NOMO-1 treated with dmso at 0.1 percent for 144 hours (cell line): ENCODE results near the gene SHISA5.
"Not testable (repeated sequence)": the region's sequence is repeated elsewhere in the genome, so short reads cannot be mapped to it uniquely, and the experiment has no call there.

Experiments used
- DNase-seq: peaks from one replicate; lab custom pipeline; 2025; ENCODE audit not compliant: unreplicated experiment; lab: John Stamatoyannopoulos, UW

Gene SHISA5

DNA sequence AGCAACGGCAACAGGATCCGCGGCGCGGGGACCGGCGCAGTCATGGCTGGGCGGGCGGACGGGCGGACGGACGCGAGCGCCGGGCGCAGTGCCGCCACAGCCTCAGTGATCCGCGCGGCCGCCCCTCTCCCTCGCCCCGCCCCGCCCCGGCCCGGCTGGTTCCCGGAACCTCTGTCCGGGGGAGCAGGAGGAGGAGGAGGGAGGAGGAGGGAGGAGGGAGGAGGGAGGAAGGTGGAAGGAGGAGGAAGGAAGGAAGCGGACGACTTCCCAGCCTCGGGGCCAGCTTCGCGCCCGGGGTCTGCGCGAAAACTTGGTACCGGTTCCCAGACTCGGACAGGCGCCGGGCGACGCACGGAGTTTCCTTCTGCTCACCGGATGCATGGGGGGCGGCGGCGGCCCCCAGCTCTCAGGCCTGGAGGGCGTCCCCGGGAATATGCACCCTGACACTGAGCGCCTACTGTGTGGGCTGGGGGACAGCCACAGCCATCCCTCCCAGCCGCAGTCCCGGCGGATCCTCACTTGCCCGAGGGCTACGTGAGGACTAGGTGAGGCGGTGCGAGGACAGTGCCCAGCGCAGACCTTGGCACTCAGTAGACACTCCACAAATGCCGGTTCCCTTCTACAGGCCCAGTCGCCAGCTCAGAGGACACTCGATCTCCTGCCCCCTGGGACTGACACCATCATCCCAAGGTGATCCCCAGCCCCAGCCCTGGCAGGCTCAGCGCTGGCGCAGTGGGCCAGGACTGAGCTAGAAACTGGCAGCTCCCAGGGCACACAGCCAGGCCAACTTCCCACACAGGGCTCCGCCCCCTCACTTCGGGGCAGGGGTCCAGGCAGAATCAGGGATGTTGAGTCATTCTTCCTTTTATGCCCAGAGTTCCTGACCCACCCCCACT is at the start of gene SHISA5:
Gene SHISA5, minus strand, starts transcription at position 124 of the 896 bp plus-strand sequence. Its CDS starts 80 bp downstream, at position 44.
- DNase-seq, result peak; percentile 7

- no peak for DNase-seq
Measured at GRCh38 chr3:48553361-48553760, 49.4 kb upstream of the SHISA5 start.

- no peak for DNase-seq
Measured at GRCh38 chr3:48552111-48552951, 48.4 kb upstream of the SHISA5 start.

DNA sequence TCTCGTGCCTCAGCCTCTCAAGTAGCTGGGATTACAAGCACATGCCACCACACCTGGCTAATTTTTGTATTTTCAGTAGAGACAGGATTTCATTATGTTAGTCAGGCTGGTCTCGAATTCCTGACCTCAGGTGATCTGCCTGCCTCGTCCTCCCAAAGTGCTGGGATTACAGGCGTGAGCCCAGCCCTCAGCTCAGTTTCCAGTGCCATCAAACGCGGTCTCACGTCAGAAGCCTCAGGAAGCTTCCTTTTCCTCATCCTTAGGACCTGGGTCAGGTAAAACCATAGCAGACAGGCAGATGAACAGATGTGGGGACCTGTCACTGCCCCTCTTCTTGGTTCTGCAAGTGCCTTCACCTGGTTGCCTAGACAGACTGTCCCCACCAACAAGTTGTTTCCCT is 47.7 kb upstream of the SHISA5 start:
- DNase-seq, result not testable (repeated sequence)

- peak; percentile 89 for DNase-seq
Measured at GRCh38 chr3:48548729-48549705, 45.0 kb upstream of the SHISA5 start.

- DNase-seq, result no peak
Measured at GRCh38 chr3:48548126-48548525, 44.2 kb upstream of the SHISA5 start.

DNA sequence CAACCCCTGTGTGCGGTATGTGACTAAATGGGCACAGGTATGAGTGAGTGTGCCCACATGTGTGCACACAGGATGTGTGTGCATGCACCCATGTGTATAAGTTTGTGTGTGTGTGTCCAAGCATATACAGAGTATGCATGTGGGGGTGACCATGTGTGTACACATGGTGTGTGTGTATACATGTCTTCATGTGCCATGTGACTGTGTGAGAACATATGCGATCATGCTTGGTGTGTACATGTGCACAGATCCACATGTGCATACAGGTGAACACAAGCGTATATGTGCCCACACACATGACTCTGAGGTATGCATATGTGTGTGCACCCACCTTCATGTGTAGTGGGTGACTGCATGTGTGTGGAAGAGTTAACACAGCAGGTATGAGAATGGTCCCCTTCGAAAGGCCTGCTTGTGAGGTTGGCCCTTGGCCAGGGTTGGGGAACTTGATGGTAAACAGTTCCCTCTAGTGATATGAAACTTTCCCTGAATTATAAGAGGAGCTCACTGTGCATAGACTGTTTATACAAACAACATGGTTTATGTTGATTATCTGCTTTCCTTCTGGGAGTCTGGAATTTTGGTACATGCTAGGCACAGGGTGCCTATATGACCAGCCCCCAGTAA is 42.3 kb upstream of the SHISA5 start:
- DNase-seq, result no peak

GRCh38 chr3:48544141-48544540 is 40.2 kb upstream of the SHISA5 start:
- DNase-seq, result no peak

GRCh38 chr3:48543271-48543866 is 39.4 kb upstream of the SHISA5 start:
- DNase-seq, result no peak

DNA sequence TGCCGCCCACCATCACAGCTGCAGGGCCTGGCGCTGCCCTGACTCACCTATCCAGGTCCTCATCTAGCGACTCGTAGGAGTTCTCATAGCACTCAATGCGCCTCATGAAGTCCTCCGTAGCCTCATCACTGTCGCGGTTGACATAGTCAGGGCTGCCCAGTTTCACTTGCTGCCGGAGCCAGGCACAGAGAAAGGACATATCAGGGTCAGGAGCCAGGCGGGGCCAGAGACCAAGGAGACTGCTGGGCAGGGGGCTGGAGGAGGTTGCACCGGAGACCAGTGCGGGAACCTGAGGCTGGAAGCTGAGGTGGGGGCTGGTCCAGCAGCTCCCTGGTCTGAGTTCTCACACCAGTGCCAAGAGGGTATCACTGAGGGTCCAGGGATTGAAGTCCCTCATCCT is 34.5 kb upstream of the SHISA5 start:
- no peak for DNase-seq

GRCh38 chr3:48536785-48537184 is 32.8 kb upstream of the SHISA5 start:
- DNase-seq, result no peak

GRCh38 chr3:48536116-48536515 is 32.1 kb upstream of the SHISA5 start:
- no peak for DNase-seq

- DNase-seq, result no peak
Measured at GRCh38 chr3:48535578-48535977, 31.6 kb upstream of the SHISA5 start.

- DNase-seq, result no peak
Measured at GRCh38 chr3:48532977-48533337, 29.0 kb upstream of the SHISA5 start.

DNA sequence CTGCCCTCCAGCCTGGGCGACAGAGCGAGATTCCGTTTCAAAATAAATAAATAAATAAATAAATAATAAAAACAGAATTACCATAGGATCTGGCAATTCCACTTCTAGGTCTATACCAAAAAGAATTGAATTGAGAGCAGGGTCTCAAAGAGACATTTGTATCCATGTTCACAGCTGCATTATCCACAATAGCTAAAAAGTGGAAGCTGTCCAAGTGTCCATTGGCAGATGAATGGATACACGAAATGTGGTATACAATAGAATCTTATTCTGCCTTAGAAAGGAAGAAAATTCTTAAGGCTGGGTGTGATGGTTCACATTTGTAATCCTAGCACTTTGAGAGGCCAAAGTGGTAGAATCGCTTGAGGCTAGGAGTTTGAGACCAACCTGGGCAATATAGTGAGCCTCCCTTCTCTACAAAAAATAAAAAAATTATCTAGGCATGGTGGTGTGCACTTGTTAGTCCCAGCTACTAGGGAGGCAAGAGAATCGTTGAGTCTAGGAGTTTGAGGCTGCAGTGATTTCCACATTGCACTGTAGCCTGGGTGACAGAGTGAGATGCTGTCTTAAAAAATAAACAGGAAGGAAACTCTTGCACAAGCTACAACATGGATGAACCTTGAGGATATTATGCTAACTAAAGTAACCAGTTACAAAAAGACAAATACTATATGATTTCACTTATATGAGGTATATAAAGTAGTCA is 28.4 kb upstream of the SHISA5 start:
- DNase-seq, result no peak

DNA sequence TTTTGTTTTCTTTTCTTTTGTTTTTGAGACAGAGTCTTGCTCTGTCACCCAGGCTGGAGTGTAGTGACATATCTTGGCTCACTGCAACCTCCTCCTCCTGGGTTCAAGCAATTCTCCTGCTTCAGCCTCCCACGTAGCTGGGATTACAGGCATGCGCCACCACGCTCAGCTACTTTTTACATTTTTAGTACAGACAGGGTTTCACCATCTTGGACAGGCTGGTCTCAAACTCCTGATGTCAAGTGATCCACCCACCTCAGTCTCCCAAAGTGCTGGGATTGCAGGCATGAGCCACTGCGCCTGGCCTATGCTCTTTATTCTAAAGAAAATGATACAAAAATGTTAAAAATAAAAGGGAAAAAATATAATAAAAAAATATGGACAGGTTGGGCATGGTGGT is 26.7 kb upstream of the SHISA5 start:
- DNase-seq, result not testable (repeated sequence)

- DNase-seq, result peak; percentile 70
Measured at GRCh38 chr3:48528754-48529153, 24.8 kb upstream of the SHISA5 start.

DNA sequence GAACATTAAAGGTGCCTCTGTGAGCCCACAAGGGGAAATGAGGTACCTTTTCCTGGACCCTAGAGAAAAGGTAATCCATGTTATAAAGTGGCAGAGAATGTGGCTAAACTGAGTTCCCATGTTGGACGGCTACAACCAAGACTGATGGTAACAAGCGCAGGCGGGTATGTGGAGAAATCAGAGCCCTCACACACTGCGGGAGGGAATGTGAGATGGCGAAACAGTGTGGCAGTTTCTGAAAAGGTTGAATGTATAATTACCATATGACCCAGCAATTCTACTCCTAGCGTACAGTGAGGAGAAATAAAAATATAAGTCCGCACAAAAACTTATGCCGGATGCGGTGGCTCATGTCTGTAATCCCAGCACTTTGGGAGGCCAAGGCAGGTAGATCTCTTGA is 24.1 kb upstream of the SHISA5 start:
- DNase-seq, result peak; percentile 63

- DNase-seq, result no peak
Measured at GRCh38 chr3:48524970-48525369, 21.0 kb upstream of the SHISA5 start.
